Activated naive CD4-positive, alpha-beta T cell treated with anti-CD3 and anti-CD28 coated beads, Interleukin-2, amount 50 U/mL, for 72 hours (primary cell): ENCODE data around the gene LRWD1. TPM values are rescaled to one million over a fixed set of nuclear protein-coding genes. Genes with fewer than 3 reads are reported as not detected.
"Not testable (repeated sequence)": the region's sequence is repeated elsewhere in the genome, so short reads cannot be mapped to it uniquely, and the experiment has no call there.

Experiments used
- ATAC-seq, 2 donors: fragments of 150-1000 bp; cut with Tn5 transposase; 2 replicates each; pipeline ENCODE4 v1.10.0; 2021; ENCODE audit warnings: mild to moderate bottlenecking in 2 of 2, moderate library complexity in 2 of 2
- DNase-seq, 2 donors: peaks; one replicate each; pipeline ENCODE4 v3.0.0; 2021 to 2022; ENCODE audit warnings: low spot score in 2 of 2
- H3K27ac Mint-ChIP-seq, 2 donors: one replicate each; pipeline ENCODE4 v1.8.0; 2022; ENCODE audit warnings: mild to moderate bottlenecking in 2 of 2, mixed read lengths in 2 of 2
- H3K36me3 Mint-ChIP-seq, 2 donors: one replicate each; pipeline ENCODE4 v1.8.0; 2022; ENCODE audit warnings: mixed read lengths in 2 of 2
- H3K9me3 Mint-ChIP-seq, 2 donors: one replicate each; pipeline ENCODE4 v1.8.0; 2022; ENCODE audit warnings: mixed read lengths in 2 of 2
- total RNA-seq, 2 donors: library from RNA; stranded (reverse); gene quantifications; one replicate each; pipeline ENCODE4 v1.2.3, GENCODE V29; 2022

LRWD1 gene
- total RNA-seq, 2 donors from 2014 or later = 11.6 to 12.5 TPM

- H3K36me3 Mint-ChIP-seq, H3K27ac Mint-ChIP-seq, H3K9me3 Mint-ChIP-seq, ATAC-seq: not testable (repeated sequence)
- DNase-seq = peak in 1 of 2 donors; percentile 44
These were observed 9.3 kb downstream of the LRWD1 start for GRCh38 chr7:102474116-102474515.

DNA sequence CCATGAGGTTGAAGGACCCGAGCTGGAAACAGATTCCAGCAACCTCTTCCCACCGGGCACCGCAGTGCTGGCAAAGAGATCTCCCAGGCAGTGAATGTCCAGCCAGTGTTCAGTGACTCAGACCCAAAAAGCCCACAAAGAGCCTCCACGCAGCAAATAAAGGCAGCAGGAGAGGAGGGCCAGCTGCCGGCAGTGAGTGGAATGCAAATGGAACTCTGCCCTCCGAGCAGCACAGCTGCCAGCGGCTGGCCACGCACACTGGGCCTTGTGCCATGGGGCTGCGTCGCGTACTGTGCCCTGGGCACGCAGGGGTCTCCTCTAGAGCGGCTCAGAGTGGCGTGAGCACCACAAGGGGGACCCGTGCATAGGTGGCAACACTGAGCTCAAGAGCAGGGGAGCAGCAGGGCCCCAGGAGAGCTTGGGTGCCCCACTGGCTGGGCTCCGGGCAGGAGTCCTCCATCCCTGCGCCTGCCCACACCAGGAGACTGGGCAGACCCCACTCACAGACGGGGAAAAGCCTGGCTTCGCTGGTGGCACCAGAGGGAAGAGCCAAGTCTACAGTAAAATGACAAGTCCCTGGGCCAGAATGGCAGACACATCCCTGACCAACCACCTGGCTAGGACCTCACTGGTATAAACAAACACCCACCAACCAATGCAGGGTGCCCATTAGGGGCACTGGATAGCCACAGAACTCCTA is 10.1 kb downstream of the LRWD1 start:
- H3K9me3 Mint-ChIP-seq, H3K36me3 Mint-ChIP-seq, ATAC-seq, H3K27ac Mint-ChIP-seq: not testable (repeated sequence)
- peak in 1 of 2 donors; percentile 39 for DNase-seq

DNA sequence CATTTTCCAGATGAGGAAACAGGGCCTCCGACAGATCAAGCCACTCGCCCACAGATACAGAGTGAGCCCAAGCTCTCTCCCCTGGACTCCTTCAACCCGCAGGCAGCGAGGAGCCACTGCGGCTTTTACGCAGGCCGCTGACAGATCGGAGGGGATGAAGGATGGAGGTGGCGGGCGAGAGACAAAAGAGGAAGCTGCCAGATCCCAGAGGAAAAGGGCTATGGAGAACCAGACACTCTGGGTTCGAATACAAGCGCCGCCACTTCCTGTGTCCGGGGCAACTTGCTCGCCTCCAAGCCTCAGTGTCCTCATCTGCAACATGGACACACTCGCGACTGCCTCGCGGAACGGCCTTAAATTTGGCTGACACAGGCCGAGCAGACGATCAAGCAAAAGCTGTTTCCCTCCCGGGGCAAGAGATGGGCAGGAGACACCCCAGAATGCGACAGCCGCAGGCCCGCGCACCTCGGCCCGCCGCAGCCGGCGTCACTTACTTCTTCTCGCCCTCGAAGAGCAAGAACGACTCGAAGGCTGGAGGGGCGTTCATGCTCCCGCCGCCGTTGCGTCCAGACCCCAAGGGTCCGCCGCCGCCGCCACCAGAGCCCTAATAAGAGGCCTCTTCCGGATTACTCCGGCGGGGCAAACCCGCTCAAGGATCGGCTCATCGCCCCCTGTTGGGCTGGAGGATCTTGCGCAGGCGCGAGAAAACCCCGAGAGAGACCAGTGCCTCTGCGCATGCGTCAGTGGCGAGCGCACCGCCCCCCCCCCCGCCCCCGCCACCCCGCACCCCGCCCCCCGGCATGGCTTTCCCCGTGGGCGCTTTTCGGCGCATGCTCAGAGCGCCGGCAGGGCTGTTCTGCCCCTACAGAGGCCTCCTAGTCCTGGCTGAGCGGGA is 13.8 kb downstream of the LRWD1 start, which contains the start of gene POLR2J:
Gene POLR2J (minus strand): TSS at position 609 of the 895 bp plus-strand sequence. CDS start 62 bp downstream, at position 547.
- DNase-seq (peak; percentile 76 to 85), ATAC-seq (peak; percentile 81 to 93)
- not testable (repeated sequence) for H3K9me3 Mint-ChIP-seq, H3K36me3 Mint-ChIP-seq
- H3K27ac Mint-ChIP-seq = peak within 1 kb of the TSS in 1 of 2 donors; percentile 82

GRCh38 chr7:102479209-102479584 is 14.4 kb downstream of the LRWD1 start:
- H3K9me3 Mint-ChIP-seq, DNase-seq, H3K36me3 Mint-ChIP-seq, H3K27ac Mint-ChIP-seq: not testable (repeated sequence)
- peak; percentile 17 to 58 for ATAC-seq

- H3K27ac Mint-ChIP-seq, ATAC-seq, H3K36me3 Mint-ChIP-seq, H3K9me3 Mint-ChIP-seq: not testable (repeated sequence)
- peak; percentile 45 to 60 for DNase-seq
These were observed 15.3 kb downstream of the LRWD1 start for GRCh38 chr7:102479982-102480637.

GRCh38 chr7:102481962-102482361 is 17.2 kb downstream of the LRWD1 start:
- not testable (repeated sequence) for H3K36me3 Mint-ChIP-seq, ATAC-seq, H3K9me3 Mint-ChIP-seq, H3K27ac Mint-ChIP-seq
- DNase-seq = peak; percentile 1 to 54

GRCh38 chr7:102484317-102484716 is 19.5 kb downstream of the LRWD1 start:
- H3K27ac Mint-ChIP-seq, DNase-seq, H3K36me3 Mint-ChIP-seq, ATAC-seq, H3K9me3 Mint-ChIP-seq: not testable (repeated sequence)

DNA sequence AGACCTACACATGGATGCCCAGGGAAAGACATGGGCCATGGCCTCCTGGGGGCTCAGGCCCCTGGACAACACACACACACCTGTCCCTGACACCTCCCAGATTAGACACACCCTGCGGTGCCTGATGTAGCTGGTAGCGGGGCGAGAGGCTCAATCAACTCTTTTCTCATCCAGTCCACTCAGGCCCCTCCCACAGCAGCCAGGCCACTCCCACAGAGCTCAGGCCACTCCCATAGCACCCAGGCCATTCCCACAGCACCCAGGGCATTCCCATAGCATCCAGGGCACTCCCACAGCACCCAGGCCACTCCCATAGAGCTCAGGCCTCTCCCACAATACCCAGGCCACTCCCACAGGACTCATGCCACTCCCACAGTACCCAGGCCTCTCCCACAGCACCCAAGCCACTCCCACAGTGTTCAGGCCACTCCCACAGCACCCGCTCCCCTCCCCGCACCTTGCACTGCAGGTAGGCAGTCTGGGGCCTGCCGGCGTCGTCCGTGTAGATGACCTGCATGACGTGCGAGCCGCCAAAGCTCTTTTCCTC is 25.8 kb downstream of the LRWD1 start:
- not testable (repeated sequence) for H3K9me3 Mint-ChIP-seq, H3K36me3 Mint-ChIP-seq, H3K27ac Mint-ChIP-seq
- ATAC-seq (peak; percentile 36 to 74), DNase-seq (peak; percentile 55 to 87)

DNA sequence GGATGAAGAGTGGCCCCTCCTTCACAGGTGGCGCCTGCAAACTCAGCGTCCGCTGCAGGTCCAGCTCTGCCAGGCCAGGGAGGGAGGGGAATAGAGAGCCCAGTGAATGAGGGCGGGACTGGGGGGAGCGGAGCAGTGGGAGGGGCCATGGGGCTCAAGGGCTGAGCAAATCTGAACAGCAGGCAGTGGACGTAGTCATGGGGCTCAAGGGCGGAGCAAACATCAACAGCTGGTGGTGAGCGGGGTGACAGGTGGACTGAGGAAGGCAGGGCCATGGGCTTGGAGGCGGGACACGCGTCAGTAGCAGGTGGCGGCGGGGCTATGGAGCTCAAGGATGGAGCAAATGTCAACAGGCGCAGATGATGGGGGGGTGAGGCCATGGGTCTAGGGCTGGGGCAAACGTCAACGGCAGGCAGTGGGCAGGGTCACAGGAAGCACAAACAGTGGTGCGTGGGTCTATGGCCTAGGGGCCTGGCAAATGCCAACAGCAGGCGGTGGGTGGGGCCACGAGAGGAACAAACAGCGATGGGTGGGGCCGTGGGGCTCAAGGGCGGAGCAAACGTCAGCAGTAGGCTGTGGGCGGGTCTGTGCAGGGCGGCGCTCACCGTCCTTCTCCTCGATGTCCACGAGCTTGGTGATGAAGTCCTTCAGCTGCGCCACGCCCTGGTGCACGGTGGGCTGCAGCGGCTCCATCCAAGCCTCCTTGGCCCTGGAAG is 28.6 kb downstream of the LRWD1 start:
- peak; percentile 48 to 58 for ATAC-seq
- not testable (repeated sequence) for H3K27ac Mint-ChIP-seq, H3K36me3 Mint-ChIP-seq, H3K9me3 Mint-ChIP-seq
- DNase-seq = peak in 1 of 2 donors; percentile 4

DNA sequence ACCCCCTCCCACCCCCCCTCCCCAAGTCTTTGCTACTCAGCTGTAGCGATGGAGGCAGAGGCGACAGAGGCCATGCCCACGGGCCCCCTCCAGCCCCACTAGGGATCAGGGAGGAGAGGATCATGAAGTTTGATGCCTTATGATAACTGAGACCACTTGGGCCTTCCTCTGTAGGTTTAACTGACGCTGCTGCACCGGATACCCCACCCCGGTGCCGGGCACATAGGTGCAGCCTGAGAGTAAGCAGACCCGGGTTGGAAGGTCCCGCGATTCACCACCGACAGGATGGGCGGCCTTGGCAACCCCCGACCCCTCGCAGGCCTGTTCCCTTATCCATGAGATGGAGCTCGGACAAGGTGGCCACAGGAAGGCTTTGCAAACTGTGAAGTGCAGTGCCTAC is 29.2 kb downstream of the LRWD1 start:
- not testable (repeated sequence) for H3K9me3 Mint-ChIP-seq, H3K36me3 Mint-ChIP-seq, H3K27ac Mint-ChIP-seq
- DNase-seq (peak; percentile 55 to 68), ATAC-seq (peak; percentile 13 to 15)

- H3K27ac Mint-ChIP-seq, H3K36me3 Mint-ChIP-seq, H3K9me3 Mint-ChIP-seq, DNase-seq: not testable (repeated sequence)
- peak; percentile 72 to 80 for ATAC-seq
These were observed 29.8 kb downstream of the LRWD1 start for GRCh38 chr7:102494473-102495149.

DNA sequence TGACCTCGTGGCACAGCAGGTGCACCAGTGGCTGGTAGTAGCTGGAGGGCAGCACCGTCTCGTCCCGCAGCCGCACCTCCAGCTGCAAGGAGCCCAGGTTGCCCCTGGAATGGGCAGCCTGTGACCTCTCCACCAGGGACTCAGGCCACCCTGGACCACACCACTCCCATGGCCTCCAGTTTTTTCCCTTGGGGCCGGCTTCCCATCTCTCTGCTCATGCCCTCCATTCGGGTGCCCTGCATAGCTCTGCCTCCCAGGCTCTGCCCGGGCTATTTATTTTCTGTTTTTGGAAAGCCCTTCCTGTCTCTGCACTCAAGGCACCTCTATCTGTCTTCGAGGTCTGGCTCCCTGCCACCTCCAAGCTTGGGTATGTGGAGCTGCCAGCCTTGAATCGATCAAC is 32.1 kb downstream of the LRWD1 start:
- not testable (repeated sequence) for H3K9me3 Mint-ChIP-seq, H3K27ac Mint-ChIP-seq, ATAC-seq

DNA sequence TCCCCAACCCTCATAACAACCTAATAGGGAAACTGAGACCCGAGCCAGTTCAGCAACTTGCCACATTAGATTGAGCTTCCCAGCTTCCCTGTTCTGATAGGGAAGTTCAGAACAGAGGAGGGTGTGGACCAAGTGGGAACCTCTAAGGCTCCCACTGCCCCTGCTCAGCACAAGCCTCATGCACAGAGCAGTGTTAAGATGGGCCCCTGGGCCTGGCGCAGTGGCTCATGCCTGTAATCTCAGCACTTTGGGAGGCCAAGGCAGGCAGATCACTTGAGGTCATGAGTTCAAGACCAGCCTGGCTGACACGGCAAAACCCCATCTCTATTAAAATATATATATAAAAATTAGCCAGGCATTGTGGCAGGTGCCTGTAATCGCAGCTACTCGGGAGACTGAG is 32.5 kb downstream of the LRWD1 start:
- not testable (repeated sequence) for H3K9me3 Mint-ChIP-seq, ATAC-seq, H3K27ac Mint-ChIP-seq, H3K36me3 Mint-ChIP-seq
- DNase-seq = peak in 1 of 2 donors; percentile 54

More for the DNA sequence above, 32.1 kb downstream of the LRWD1 start:
- not testable (repeated sequence) for H3K36me3 Mint-ChIP-seq
- DNase-seq = peak in 1 of 2 donors; percentile 55

GRCh38 chr7:102498321-102498720 is 33.5 kb downstream of the LRWD1 start:
- ATAC-seq, H3K36me3 Mint-ChIP-seq, DNase-seq, H3K9me3 Mint-ChIP-seq, H3K27ac Mint-ChIP-seq: not testable (repeated sequence)

DNA sequence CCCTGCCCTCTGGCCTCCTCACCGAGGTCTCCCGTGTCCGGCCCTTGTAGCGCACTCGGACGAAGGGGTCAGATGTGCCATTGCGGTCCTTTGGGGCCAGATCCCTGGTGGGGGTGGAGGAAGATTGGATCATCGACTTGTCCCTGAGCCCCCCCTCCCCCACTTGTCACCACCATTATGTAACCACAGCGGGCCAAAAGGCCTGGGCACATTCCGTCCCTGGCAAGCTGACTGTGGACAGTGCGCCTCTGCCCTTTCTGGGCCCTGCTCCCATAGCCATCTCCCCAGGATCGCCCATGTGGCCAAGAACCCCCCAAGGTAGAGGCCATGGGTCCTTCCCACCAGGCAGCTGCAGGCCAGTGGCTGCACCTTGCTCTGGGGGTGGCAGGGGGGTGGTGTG is 38.4 kb downstream of the LRWD1 start:
- H3K9me3 Mint-ChIP-seq, DNase-seq, H3K27ac Mint-ChIP-seq, H3K36me3 Mint-ChIP-seq: not testable (repeated sequence)
- ATAC-seq = peak in 1 of 2 donors; percentile 6
